HepG2 (cell line): ENCODE results near the gene SDHD. TPM values are rescaled to one million over a fixed set of nuclear protein-coding genes. Genes with fewer than 3 reads are reported as not detected.

Experiments
- ATAC-seq: fragments of 200-7000 bp; cut with Tn5 transposase; 3 replicates; pipeline ENCODE4 v1.9.1; 2020; ENCODE audit warnings: mild to moderate bottlenecking, moderate library complexity
- BruUV-seq: library from RNA; stranded (reverse); fragments of 400-500 nt; replicated peaks from 2 replicates; lab custom pipeline; 2021; lab: Mats Ljungman, UMichigan
- CTCF ChIA-PET: fragments of 300-600 bp; formaldehyde crosslinking; extraction: SDS; loops from one replicate; lab custom pipeline; 2021; ENCODE audit warnings: low total read pairs, inconsistent platforms, low intra/inter-chr PET ratio; lab: Yijun Ruan, JAX
- POLR2A ChIA-PET: fragments of 350-600 bp; sonication (Branson Sonifier 250); formaldehyde crosslinking; loops from one replicate; lab custom pipeline; 2020; ENCODE audit warnings: antibody characterized with exemption, inconsistent platforms; lab: Yijun Ruan, JAX
- DNase-seq: peaks from one replicate; pipeline ENCODE4 v3.0.0-alpha.2; 2015; ENCODE audit warnings: low spot score
- FAIRE-seq: peaks from 3 replicates; lab custom pipeline; 2011; peaks lifted over from hg19 to GRCh38; lab: Jason Lieb, UNC
- H2AFZ ChIP-seq: one replicate; pipeline ENCODE4 v1.6.1; 2011; ENCODE audit warnings: low read length, inconsistent platforms
- H3K27ac ChIP-seq: fragments of 300-600 bp; 3 replicates; pipeline ENCODE4 v1.8.0; 2011; ENCODE audit warnings: mixed run types, mild to moderate bottlenecking, mixed read lengths, low read length, inconsistent platforms; ENCODE audit not compliant: insufficient read depth; ENCODE audit errors: extremely low read length
- H3K27me3 ChIP-seq, 2 experiments: fragments of 200-600 bp in 1 of 2; 2 replicates in 1 of 2; 3 replicates in 1 of 2; pipeline versions ENCODE4 v1.6.0 to v1.8.0; 2011; ENCODE audit warnings: low read length in 2 of 2, mild to moderate bottlenecking in 2 of 2, moderate library complexity in 2 of 2, inconsistent platforms in 1 of 2; ENCODE audit not compliant: insufficient read depth in 2 of 2, control insufficient read depth in 1 of 2
- H3K36me3 ChIP-seq, 2 experiments: fragments of 200-600 bp in 1 of 2; replicated peaks in 1 of 2; 2 replicates in 1 of 2; 3 replicates in 1 of 2; pipeline versions ENCODE4 v1.5.1 to v1.8.0; 2011; ENCODE audit warnings: low read length in 2 of 2, inconsistent platforms in 1 of 2; ENCODE audit not compliant: insufficient read depth in 2 of 2, control insufficient read depth in 1 of 2
- H3K4me1 ChIP-seq: 2 replicates; pipeline ENCODE4 v1.5.1; 2012; ENCODE audit warnings: low read length, inconsistent platforms; ENCODE audit not compliant: insufficient read depth
- H3K4me2 ChIP-seq: 2 replicates; pipeline ENCODE4 v1.6.0; 2011; ENCODE audit warnings: low read depth, low read length, inconsistent platforms
- H3K4me3 ChIP-seq, 3 experiments: fragments of 200-600 bp in 1 of 3; sonication (generic), shearing (Covaris generic) in 1 of 3; replicated peaks in 1 of 3; 2 replicates each; pipeline ENCODE4 v1.5.1; 2011 to 2016; ENCODE audit warnings: low read length in 3 of 3, inconsistent platforms in 2 of 3, low read depth in 2 of 3, mild to moderate bottlenecking in 2 of 3, control low read depth in 1 of 3, mixed read lengths in 1 of 3; ENCODE audit not compliant: insufficient read depth in 1 of 3
- H3K79me2 ChIP-seq: one replicate; pipeline ENCODE4 v1.6.1; 2011; ENCODE audit warnings: low read length, inconsistent platforms; ENCODE audit not compliant: insufficient read depth
- H3K9ac ChIP-seq: 2 replicates; pipeline ENCODE4 v1.6.0; 2011; ENCODE audit warnings: mild to moderate bottlenecking, low read depth, low read length, inconsistent platforms; ENCODE audit not compliant: insufficient read depth
- H3K9me3 ChIP-seq: 2 replicates; pipeline ENCODE4 v1.5.1; 2012; ENCODE audit warnings: mild to moderate bottlenecking, low read length
- H4K20me1 ChIP-seq: 2 replicates; pipeline ENCODE4 v1.6.0; 2011; ENCODE audit warnings: inconsistent platforms, mild to moderate bottlenecking, low read length, moderate library complexity; ENCODE audit not compliant: insufficient read depth
- AKAP8 ChIP-seq: sonication (generic); formaldehyde crosslinking; IDR thresholded peaks from 2 replicates; pipeline ENCODE4 v1.5.1; 2020; ENCODE audit warnings: mild to moderate bottlenecking, missing genetic modification reagents
- BRF2 ChIP-seq: sonication (generic); formaldehyde crosslinking; IDR thresholded peaks from 2 replicates; pipeline ENCODE4 v1.8.1; 2022; ENCODE audit warnings: mild to moderate bottlenecking, missing genetic modification reagents
- CEBPG ChIP-seq: IDR thresholded peaks from 2 replicates; pipeline ENCODE4 v1.6.1; 2016
- HOMEZ ChIP-seq: IDR thresholded peaks from 2 replicates; pipeline ENCODE4 v1.6.1; 2016; ENCODE audit warnings: low read depth
- IRF9 ChIP-seq: sonication (generic); formaldehyde crosslinking; IDR thresholded peaks from 2 replicates; pipeline ENCODE4 v1.8.0; 2022; ENCODE audit warnings: missing genetic modification reagents, mild to moderate bottlenecking, borderline replicate concordance
- MAFF ChIP-seq: IDR thresholded peaks from 2 replicates; pipeline ENCODE4 v1.6.1; 2011; ENCODE audit warnings: low read depth, low read length, improper control_type of control experiment
- MAFG ChIP-seq: sonication (generic); formaldehyde crosslinking; IDR thresholded peaks from 2 replicates; pipeline ENCODE4 v1.5.1; 2020; ENCODE audit warnings: mild to moderate bottlenecking, missing genetic modification reagents
- MAFK ChIP-seq, 2 experiments: IDR thresholded peaks in 1 of 2; conservative IDR thresholded peaks in 1 of 2; 2 replicates each; pipeline ENCODE4 v1.6.1; 2011; ENCODE audit warnings: improper control_type of control experiment in 2 of 2, low read length in 2 of 2
- ZNF296 ChIP-seq: sonication (generic); formaldehyde crosslinking; conservative IDR thresholded peaks from 2 replicates; pipeline ENCODE4 v1.5.0; 2020; ENCODE audit warnings: mild to moderate bottlenecking, missing genetic modification reagents
- WGBS: methylation state at CpG from one replicate; pipeline ENCODE4 v1.1.6; 2017; ENCODE audit warnings: low lambda C conversion rate; 5-methylcytosine and 5-hydroxymethylcytosine counted together
- in situ Hi-C: cut with HindIII; loops from 2 replicates; pipeline ENCODE4 v1.10.0; 2017; ENCODE audit warnings: low pct_unique_long_range_greater_than_20kb; ENCODE audit not compliant: extremely low pct_ligation_motif_present
- intact Hi-C: fragments of 100-400 bp; cut with micrococcal nuclease; formaldehyde crosslinking; loops from one replicate; pipeline ENCODE4 v1.10.0; 2022; ENCODE audit not compliant: unreplicated experiment
- polyA plus RNA-seq, 8 experiments: library from polyadenylated mRNA; depleted of rRNA in 3 of 8; stranded (reverse) in 7 of 8; unstranded in 1 of 8; fragments of >200 nt; fragmentation: Illumina TruSeq in 4 of 8; extraction: Trizol in 4 of 8; gene quantifications; 2 replicates each; pipeline versions ENCODE4 v1.2.1 to v1.2.3, GENCODE V29; 2011 to 2016; ENCODE audit warnings: low read depth in 4 of 8, missing spikeins in 1 of 8, mixed read lengths in 1 of 8; ENCODE audit not compliant: insufficient read depth in 1 of 8
- total RNA-seq, 5 experiments: library from RNA; depleted of rRNA; stranded (reverse); fragments of >200 nt; fragmentation: Illumina TruSeq; extraction: Trizol; gene quantifications; 2 replicates each; pipeline ENCODE4 v1.2.3, GENCODE V29; 2016; ENCODE audit warnings: low read depth in 1 of 5

SDHD gene
- total and polyA plus RNA-seq, 2 of the 13 experiments (the other 11 are each of a cell fraction or from before 2014, with no cell fraction given), result 117 to 123 TPM

- 86% methylated on average over 1 of the region's 1 CpG for WGBS
- H3K27me3 ChIP-seq, result no peaks in the 10 kb centered on the region
- no peaks in the 10 kb centered on the region for H4K20me1 ChIP-seq
- no peaks in the 10 kb centered on the region for H3K4me1 ChIP-seq
- H2AFZ ChIP-seq, result no peak overlapping the region
- peaks cover 19 to 55% of the 10 kb centered on the region in 2 experiments for H3K36me3 ChIP-seq
- CTCF ChIA-PET, result no interaction called here
- H3K4me2 ChIP-seq, result no peak overlapping the region
- in situ Hi-C loops, result no loop called here
- H3K4me3 ChIP-seq, result no peak overlapping the region
- no peak for TF ChIP-seq IRF9 (CRISPR knock-in tag)
- no peak for TF ChIP-seq ZNF296 (CRISPR knock-in tag)
- no peak for TF ChIP-seq AKAP8 (CRISPR knock-in tag)
- TF ChIP-seq CEBPG (CRISPR knock-in tag), result no peak
- TF ChIP-seq, all 625 proteins: peak for 0
- Histone ChIP-seq H3K9me3 (no peaks in the 10 kb centered on the region), H3K79me2 (no peaks in the 10 kb centered on the region), H3K9ac (no peak overlapping the region), H3K27ac (no peak overlapping the region)
- DNase-seq, result no peak
- ATAC-seq, result no peak
- POLR2A ChIA-PET, result interaction anchor here (0.8 kb wide), 1 partner anchor 32 kb away, joined by 3 read pairs; no protein-coding TSS in a partner anchor
- no peak for FAIRE-seq
- BruUV-seq, result no TSS peak
- intact Hi-C loops, result no loop called here
Measured at GRCh38 chr11:112058103-112058502, 28.6 kb upstream of the SDHD start.

- 97% methylated on average over 1 of the region's 1 CpG for WGBS
- no peak for DNase-seq
- no peak for ATAC-seq
- FAIRE-seq, result no peak
- H3K36me3 ChIP-seq, result peaks cover 13 to 28% of the 10 kb centered on the region in 2 experiments; a peak in 4 of 5 replicates
- H3K4me2 ChIP-seq, result no peak overlapping the region
- no peaks in the 10 kb centered on the region for H3K4me1 ChIP-seq
- no peaks in the 10 kb centered on the region for H4K20me1 ChIP-seq
- ChIA-PET CTCF (no interaction called here), POLR2A (no interaction called here)
- H3K79me2 ChIP-seq, result no peaks in the 10 kb centered on the region
- no peak overlapping the region for H3K4me3 ChIP-seq
- in situ Hi-C loops, result no loop called here
- no peak overlapping the region for H3K27ac ChIP-seq
- H3K9me3 ChIP-seq, result no peaks in the 10 kb centered on the region
- TF ChIP-seq MAFG (CRISPR knock-in tag), result no peak
- TF ChIP-seq MAFF, result peak; percentile 65
- TF ChIP-seq MAFK (conservative IDR thresholded peaks at IDR 0.05 in 1 of 2, IDR thresholded peaks at IDR 0.05 in 1 of 2; ENCODE audit: low read length in 2 of 2), result peak; percentile 58 to 76
- no peak for TF ChIP-seq HOMEZ (CRISPR knock-in tag)
- TF ChIP-seq BRF2 (CRISPR knock-in tag), result no peak
- BruUV-seq, result TSS peak; percentile 43
- H3K27me3 ChIP-seq, result no peaks in the 10 kb centered on the region
- H2AFZ ChIP-seq, result no peak overlapping the region
- intact Hi-C loops, result no loop called here
- no peak overlapping the region for H3K9ac ChIP-seq
Measured at GRCh38 chr11:112062923-112063322, 23.8 kb upstream of the SDHD start.
